Myometrial cell (primary cell): ENCODE data around the gene SPRR2G. TPM values are rescaled to one million over a fixed set of nuclear protein-coding genes. Genes with fewer than 3 reads are reported as not detected.

Experiments
- total RNA-seq: library from RNA; depleted of rRNA; stranded (reverse); fragments of >200 nt; gene quantifications from 2 replicates; pipeline ENCODE4 v1.2.3, GENCODE V29; 2015

Gene SPRR2G
- total RNA-seq: not detected in 2 replicates

DNA sequence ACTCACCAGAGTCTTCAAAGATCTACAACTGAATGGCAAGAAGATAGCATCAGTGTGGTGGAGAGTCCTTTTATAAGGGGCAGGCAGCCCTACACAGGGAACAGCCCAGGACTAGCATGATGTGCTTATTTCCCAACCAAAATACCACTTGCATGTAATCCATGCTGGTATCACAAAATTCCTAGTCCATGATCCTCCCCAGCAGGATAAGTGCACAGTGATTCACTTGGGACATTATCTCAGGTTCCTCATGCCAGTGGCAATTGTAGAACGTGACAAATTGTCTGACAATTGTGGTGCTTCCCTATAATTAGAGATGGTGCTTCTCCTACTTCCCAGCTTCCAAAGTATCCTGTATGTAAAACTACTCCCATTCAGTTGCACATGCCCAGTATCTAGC lies at the start of gene SPRR2G:
TSS of gene SPRR2G (minus strand) at position 45 of the 400 bp plus-strand sequence. CDS start 780 bp downstream, outside the sequence.

GRCh38 chr1:153113416-153113815 lies 37.3 kb downstream of the SPRR2G start, which contains the start of gene SPRR2F:
Gene SPRR2F, minus strand, starts transcription at chr1:153113516. Its CDS starts 783 bp downstream, at chr1:153112733.

Other genes with a start within 250 kb of the SPRR2G start
- gene IVL, start 242.3 kb downstream of the SPRR2G start, total RNA-seq: not detected in 2 replicates
- gene SPRR5, start 203.7 kb downstream of the SPRR2G start, total RNA-seq: not detected in 2 replicates
- not detected in 2 replicates for gene SPRR4, start 180.2 kb downstream of the SPRR2G start, total RNA-seq
- not detected in 2 replicates for gene SPRR1A, start 166.8 kb downstream of the SPRR2G start, total RNA-seq
- not detected in 2 replicates for gene SPRR3, start 149.1 kb downstream of the SPRR2G start, total RNA-seq
- not detected in 2 replicates for gene SPRR1B, start 119.7 kb downstream of the SPRR2G start, total RNA-seq
- not detected in 2 replicates for gene SPRR2D, start 109.8 kb downstream of the SPRR2G start, total RNA-seq
- gene SPRR2A, start 93.4 kb downstream of the SPRR2G start, total RNA-seq: not detected in 2 replicates
- gene SPRR2B, start 79.3 kb downstream of the SPRR2G start, total RNA-seq: not detected in 2 replicates
- not detected in 2 replicates for gene SPRR2E, start 56.4 kb downstream of the SPRR2G start, total RNA-seq
- gene SPRR2F, start 37.4 kb downstream of the SPRR2G start, total RNA-seq: not detected in 2 replicates
- gene LELP1, start 52.5 kb upstream of the SPRR2G start, total RNA-seq: not detected in 2 replicates
- gene PRR9, start 66.7 kb upstream of the SPRR2G start, total RNA-seq: not detected in 2 replicates
- gene LORICRIN, start 108.8 kb upstream of the SPRR2G start, total RNA-seq: not detected in 2 replicates
- gene PGLYRP3, start 162.1 kb upstream of the SPRR2G start, total RNA-seq: not detected in 2 replicates
- not detected in 2 replicates for gene PGLYRP4, start 198.0 kb upstream of the SPRR2G start, total RNA-seq
- not detected in 2 replicates for gene S100A9, start 207.0 kb upstream of the SPRR2G start, total RNA-seq
- gene S100A12, start 224.7 kb upstream of the SPRR2G start, total RNA-seq: not detected in 2 replicates
- not detected in 2 replicates for gene S100A8, start 240.2 kb upstream of the SPRR2G start, total RNA-seq